Measurements from ENCODE around the gene TRIM44.
"Not testable (repeated sequence)": the region's sequence is repeated elsewhere in the genome, so short reads cannot be mapped to it uniquely, and the experiment has no call there.

The TRIM44 gene

DNA sequence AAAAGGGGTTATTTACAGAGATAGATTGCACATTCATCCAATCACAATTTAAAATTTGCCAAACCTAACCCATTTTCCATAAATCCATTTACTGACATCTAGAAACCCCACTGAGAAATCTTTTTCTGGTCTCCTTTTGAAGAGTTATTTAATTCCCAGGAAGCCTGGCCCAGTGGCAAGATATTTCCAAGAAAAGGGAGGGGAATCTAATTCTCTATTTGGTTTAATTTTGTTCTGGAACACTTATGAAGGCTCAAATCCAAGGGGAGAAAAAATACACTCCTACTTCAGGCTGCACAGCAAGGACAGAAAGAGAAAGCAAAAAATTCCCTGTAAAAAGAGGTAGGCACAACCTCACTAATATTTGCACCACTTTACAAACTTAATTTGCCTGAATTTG lies 193.1 kb downstream of the TRIM44 start:
- no peak for DNase-seq (ENCODE audit: low read depth in 2 of 2)

DNA sequence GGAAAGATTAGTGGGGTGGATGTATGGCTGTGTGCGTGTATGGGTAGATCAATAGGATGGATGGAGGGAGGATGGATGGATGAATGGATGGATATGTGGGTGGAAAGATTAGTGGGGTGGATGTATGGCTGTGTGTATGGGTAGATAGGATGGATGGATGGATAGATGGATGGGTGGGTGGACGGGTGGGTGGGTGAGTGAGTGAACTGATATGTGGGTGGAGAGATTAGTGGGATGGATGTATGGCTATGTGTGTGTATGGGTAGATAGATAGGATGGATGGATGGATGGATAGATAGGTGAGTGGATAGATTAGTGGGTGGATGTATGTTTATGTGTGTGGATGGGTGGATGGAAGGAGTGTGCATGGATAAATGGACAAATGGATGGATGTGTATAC lies 193.7 kb downstream of the TRIM44 start:
- no peak for DNase-seq (ENCODE audit: low read depth in 2 of 2)

DNA sequence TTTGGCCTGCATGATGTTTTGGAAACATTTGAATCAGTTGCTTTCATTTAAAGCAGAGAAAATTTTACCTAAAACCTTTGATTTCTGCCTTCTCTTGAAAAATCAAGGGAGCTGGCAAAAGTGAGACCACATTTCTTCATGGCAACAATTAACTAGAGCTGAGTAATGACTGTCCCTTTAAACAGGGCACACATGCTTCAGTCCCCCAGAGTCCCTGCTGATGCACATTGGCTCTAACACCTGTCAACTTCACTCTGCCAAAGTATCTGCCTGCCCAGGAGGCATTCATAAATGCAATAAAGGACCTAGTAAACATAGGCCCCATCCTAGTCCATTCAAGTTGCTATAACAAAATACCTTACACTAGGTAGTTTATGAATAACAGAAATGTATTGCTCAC lies 194.2 kb downstream of the TRIM44 start:
- no peak for DNase-seq (ENCODE audit: low read depth in 2 of 2)

GRCh38 chr11:35857922-35858321 lies 195.3 kb downstream of the TRIM44 start:
- DNase-seq (ENCODE audit: low read depth in 2 of 2): no peak

GRCh38 chr11:35859301-35859700 lies 196.7 kb downstream of the TRIM44 start:
- no peak for DNase-seq (ENCODE audit: low read depth in 2 of 2)

DNA sequence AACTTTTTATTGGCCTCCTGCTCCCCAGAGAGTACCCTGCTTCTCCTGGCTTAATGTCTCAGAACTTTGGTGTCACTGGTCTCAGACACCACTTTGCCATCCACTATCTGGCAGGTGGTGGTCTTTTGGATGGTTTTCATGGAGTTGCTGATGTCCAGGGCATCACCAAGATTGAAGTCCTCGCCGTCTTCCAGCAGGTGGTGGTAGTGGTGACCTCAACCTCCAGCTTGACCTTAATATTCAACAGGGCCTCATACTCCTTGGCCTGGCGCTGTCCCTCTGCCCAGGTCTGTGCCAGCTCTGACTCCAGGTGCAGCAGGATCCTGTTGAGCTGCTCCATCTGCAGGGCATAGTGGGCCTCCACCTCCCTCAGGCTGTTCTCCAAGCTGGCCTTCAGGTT lies 197.6 kb downstream of the TRIM44 start:
- DNase-seq (ENCODE audit: low read depth in 2 of 2): not testable (repeated sequence)

DNA sequence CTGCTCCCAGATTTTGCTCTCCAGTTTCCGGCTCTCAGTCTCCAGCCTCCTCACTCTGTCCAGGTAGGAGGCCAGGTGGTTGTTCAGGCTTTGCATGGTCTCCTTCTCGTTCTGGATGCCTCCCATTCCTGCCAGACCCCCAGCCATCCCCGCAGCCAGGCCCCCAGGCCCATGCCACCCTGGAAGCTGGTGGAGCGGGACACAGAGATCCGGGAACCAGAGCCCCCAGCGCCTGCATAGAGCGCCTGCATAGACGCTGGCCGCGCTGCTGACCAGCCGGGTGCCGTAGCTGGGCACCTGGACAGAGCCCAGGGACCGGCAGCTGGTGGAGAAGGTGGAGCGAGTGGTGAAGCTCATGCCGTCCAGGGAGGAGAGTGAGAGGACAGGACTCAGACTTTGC lies 198.6 kb downstream of the TRIM44 start:
- no peak for DNase-seq (ENCODE audit: low read depth in 2 of 2)

GRCh38 chr11:35862666-35863065 lies 200.1 kb downstream of the TRIM44 start:
- no peak for DNase-seq (ENCODE audit: low read depth in 2 of 2)

- DNase-seq (ENCODE audit: low read depth in 2 of 2): no peak
Observed at GRCh38 chr11:35864131-35864530, 201.6 kb downstream of the TRIM44 start.

DNA sequence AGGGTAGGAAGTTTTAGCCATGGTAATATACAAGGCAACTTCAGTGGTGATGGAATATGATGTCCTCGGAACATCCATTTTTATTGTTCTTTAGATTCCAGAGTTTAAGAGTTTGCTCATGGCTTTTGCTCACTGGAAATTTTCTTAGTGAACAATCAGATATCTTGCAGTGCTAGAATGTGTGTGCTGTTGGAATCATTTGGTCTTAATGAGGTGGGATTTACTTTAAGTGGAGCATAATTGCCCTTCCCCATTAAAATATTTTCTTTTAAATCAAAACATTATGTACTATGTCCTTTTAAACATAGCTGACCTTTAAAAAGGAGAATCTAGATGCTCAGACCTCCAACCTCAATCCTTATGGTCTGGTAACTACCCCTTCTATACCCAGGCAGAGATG lies 204.0 kb downstream of the TRIM44 start:
- no peak for DNase-seq (ENCODE audit: low read depth in 2 of 2)

Measured in stimulated activated CD8-positive, alpha-beta memory T cell treated with anti-CD3 and anti-CD28 coated beads, Interleukin-2, amount 100 ng/mL, for 48 hours (primary cell).